HG02610 (cell line): ENCODE measurements around the gene NUDT13.

Source experiments
- ATAC-seq: cut with Tn5 transposase; IDR thresholded peaks from one replicate; pipeline ENCODE4 v1.9.1; 2021; ENCODE audit warnings: mild to moderate bottlenecking, moderate library complexity; ENCODE audit not compliant: unreplicated experiment

NUDT13 gene

DNA sequence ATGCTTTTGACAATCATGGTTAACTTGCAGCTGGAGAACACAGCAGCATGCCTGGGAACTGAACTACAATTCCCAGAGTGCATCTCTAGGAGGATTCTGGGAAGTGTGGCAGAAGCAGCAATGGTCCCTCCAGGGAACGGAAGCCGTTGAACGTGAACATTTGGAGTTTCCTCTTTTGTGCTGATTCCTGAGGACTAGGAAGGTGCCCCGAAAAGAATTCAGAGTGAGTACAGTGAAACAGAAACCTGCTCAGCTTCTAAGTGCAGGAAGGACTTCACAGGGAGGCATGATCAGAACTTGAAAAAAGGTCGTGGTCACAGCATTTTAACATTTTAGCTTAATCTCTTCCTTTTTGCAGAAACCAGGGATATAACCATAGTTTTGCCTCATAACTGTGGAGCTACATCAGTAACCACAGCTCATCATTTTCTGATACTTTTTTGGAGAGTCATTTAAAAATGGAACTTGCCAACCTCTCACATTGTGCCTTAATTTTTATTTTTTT, at the start of gene NUDT13:
Gene NUDT13, plus strand, starts transcription at position 111 of the 505 bp plus-strand sequence. CDS start 3,911 bp downstream, outside the sequence.
- ATAC-seq, result peak; percentile 84

DNA sequence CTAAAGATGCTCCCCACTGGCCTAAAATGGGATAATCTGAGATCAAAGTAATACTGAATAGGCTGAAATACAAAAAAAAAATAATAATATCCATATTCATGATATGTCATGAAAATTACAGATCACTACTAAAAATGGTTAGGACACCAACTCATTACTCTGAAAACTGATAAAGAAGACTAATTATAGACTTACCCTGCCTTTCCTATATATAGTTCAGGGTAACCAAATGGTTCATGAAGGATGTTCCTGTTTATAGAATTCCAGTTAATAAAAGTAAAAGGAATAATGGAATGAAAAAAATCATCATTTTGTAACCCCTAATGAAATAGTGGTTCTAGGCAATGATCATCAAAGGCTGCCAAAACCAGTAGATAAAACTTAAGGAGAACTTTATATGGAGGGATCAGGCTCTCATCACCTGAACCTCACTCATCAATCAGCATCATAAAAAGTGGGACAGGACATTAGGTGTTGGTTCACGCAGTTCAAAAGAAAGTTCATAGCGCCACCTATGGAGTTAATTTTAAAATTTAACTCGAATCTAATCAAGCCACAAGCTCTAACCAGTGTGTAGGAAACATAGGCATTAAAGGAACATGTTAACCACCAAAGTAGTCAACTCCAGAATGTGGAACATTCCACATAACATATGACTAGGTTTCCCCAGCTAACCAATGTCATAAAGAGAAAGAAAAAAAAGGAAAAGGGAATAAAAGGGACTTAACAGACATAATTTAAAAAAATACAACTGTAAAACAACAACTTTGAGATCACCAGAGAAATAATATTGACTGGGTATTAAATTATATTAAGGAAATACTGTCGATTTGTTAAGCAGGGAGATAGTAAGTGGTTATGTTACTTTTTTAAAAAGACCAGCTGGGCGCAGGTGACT, 49.3 kb upstream of the NUDT13 start:
- ATAC-seq, result no peak

DNA sequence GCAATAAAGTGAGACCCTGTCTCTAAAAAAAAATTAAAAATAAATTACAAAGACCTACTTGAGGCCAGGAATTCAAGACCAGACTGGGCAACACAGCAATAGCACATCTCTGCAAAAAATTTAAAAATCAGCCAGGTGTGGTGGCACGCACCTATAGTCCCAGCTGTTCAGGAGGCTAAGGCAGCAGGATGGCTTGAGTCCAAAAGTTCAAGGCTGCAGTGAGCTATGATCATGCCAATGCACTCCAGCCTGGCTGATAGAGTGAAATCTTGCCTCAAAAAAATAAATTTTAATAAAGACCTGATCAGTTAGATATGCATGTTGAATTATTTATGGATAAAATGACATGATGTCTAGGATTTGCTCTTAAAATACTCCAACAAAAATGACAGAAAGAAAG, 48.5 kb upstream of the NUDT13 start:
- ATAC-seq, result no peak

DNA sequence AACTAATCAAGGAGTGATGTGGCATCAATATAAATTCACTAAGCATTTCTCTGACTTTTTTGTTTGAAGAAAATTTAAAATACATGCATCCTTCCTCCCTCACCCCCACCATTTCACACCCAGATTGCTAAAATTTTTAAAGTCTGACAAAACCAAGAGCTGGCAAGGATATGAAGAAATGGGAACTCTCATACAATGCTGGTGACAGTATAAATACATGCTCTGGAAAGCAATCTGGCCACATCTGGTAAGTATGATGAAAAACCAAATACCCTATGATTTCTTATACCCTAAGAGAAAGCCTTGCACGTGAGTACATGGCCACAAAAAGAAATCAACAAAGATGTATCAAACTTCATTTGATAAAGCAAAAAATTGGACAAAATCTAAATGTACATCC, 44.8 kb upstream of the NUDT13 start:
- no peak for ATAC-seq

DNA sequence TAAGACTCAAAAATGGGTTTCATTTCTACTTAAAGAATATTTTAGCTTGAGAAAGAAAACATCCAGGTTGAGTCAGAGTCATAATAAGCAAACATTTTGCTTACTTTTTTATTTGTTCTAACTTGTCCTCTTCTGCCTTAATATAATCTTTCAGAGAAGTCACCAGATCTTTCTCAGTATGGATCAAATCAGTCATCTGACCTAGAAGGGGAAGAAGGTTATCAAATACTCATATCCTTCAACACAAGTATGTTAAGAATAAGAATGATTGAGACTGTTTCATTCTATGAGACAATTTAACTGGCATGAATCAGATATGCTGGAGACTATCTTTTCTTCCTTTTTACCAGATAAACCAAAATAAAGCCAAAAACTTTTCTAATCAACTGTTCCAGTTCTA, 36.6 kb upstream of the NUDT13 start:
- ATAC-seq, result no peak

DNA sequence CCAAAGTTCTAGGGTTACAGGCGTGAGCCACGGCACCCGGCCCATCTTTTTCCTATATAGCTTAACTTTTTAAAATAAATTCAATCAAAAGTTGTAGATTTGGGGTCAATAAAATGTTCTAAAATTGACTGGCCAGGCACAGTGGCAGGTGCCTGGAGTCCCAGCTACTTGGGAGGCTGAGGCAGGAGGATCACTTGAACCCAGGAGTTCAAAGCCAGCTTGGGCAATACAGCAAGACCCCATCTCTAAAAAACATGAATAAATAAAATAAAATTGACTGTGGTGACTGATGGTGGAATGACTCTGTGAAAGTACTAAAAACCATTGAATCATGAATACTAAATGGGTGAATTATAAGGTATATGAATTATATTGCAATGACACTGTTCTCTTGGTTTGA, 34.4 kb upstream of the NUDT13 start:
- ATAC-seq, result no peak

DNA sequence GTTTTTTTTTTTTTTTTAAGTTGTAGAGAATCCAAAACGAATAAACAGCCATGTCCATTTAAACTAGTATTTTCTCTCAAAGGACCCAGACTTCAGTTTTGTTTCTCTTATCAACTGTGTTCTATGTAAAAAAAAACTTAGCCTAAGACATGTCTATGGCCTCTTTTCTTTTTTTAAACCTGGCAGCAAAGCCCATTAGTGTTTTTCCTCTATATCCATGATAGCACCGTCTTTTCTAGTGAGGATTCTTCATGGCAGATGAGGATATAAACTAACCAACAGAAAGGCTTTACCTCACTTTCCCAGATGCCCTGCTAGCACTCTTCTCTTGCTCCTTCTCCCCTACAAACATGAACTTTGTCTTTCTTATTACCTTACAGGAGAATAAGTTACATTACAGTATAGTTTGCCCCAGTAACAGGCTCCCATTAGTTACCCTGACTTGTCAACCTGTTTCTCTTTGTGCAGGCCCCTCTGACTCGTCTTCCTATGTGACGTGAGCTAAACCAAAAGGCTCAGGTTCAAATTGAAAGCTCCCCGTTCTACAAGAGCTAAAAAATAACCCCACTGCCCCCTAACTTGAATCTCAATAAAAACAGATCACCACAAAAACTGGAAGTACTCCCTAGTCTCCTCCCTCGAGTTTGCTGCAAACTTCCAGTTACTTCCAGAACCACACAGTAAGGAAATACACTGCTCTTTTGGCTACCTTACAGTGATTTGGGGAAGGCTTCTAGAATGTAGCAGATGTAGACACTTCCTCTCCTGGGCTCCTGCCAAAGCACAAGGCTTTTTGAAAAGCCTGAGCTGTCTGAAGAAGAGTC, 33.7 kb upstream of the NUDT13 start:
- ATAC-seq, result no peak

DNA sequence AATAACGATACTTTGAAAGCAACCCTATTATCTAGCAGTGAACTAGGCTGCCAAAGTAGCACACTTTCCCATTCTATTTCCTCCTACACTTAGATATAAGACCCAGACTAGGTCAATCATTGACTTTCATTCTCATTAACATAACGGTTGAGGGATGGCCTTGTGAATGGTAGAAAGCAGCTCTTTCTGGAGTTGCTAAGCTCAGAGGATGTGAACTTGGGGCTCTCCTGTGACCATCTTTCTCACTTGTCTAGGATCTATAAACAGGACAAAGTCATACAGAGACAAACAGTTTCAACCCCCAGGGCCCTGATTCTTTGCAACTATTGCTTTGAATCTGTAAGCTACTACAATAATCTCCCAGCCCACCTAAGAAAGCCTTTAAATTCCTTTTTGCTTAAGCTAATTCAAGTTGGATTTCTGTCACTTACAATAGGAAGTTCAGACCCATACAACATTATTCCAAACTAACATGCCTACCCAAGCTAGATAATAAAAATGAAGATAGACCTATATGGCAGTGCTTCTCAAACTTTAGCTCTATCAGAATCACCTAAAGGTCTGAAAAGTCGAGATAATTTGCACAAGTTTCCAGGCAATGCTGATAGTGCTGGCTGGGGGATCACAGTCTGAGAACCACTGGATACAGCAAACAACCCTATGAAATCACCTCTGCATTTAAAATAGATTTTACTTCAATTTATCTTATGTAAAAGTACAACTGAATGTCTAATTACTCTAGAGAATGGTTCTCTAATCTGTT, 30.3 kb upstream of the NUDT13 start:
- ATAC-seq, result peak; percentile 84

DNA sequence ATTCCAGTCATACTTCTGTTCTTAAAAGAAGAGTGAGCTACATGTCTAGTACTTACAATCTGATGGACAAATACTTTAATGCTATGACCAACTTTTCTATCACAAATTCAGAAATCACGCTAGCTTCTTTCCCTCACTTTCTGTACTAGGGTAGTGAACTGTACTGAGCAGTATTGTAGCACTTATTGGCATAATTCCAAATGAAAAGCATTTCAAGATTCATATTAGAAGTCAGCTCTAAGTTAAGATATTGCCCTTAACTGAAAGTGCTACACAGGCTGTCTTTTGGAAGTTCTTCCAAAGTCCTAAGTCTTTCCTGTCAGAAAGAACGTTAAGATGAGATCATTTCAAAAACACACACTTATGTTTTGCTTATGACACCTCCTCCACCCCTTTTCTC, 27.0 kb upstream of the NUDT13 start:
- no peak for ATAC-seq

DNA sequence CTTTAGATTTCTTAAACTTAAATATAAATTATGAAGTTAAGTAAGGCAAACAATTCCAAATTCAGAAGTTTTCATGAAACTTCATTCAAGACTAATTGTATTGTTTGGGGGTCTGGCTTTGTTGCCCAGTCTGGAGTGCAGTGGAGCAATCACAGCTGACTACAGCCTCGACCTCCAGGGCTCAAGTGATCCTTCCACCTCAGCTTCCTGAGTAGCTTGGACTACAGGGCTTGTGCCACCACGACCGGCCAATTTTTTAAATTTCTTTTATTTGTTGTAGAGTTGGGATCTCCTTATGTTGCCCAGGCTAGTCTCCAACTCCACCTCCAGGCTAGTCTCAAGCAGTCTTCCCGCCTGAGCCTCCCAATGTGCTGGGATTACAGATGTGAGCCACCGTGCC, 26.0 kb upstream of the NUDT13 start:
- no peak for ATAC-seq

DNA sequence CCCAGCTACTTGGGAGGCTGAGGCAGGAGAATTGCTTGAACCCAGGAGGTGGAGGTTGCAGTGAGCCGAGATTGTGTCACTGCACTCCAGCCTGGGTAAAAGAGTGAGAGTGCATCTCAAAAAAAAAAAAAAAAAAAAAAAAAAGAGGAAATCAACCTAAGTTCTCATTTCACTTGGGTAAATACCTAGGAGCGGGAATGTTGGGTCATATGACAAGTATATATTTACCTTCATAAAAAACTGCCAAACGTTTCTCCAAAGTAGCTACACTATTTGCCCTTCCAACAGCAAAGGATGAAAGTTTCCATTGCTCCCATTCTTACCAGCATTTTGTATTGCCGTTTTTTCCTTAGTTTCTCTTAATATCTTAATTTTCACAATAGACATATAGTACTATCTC, 23.4 kb upstream of the NUDT13 start:
- ATAC-seq, result no peak

DNA sequence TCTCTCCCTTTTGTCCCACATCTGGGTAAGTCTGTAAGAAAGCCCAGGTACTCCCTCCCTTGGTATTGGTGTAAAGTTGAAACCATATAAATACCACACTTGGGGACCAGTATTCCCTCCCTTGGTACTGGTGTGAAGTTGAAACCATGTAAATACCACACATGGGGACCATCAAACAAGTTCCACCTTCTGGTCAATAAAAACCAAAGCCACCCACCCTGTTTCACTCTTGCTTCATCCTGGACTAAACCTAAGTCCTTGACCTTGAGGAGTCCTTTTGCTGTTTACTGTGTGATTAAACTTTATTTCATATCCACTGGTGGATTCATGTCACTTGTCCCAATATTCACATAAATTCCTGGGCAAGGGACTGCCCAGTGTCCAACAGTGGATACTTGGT, 22.0 kb upstream of the NUDT13 start:
- ATAC-seq, result peak; percentile 63

DNA sequence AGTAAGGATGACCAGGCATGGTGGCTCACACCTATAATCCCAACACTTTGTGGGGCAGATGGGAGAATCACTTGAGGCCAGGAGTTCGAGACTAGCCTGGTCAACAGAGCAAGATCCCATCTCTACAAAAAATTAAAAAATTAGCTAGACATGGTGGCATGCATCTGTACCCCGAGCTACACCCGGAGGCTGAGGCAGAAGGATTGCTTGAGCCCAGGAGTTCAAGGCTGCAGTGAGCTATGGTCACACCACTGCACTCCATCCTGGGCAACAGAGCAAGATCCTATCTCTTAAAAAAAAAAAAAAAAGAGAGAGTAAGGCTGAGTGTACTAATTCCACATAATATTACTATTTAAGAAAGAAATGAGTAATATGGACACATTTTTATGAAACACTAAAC, 17.4 kb upstream of the NUDT13 start:
- ATAC-seq, result no peak

DNA sequence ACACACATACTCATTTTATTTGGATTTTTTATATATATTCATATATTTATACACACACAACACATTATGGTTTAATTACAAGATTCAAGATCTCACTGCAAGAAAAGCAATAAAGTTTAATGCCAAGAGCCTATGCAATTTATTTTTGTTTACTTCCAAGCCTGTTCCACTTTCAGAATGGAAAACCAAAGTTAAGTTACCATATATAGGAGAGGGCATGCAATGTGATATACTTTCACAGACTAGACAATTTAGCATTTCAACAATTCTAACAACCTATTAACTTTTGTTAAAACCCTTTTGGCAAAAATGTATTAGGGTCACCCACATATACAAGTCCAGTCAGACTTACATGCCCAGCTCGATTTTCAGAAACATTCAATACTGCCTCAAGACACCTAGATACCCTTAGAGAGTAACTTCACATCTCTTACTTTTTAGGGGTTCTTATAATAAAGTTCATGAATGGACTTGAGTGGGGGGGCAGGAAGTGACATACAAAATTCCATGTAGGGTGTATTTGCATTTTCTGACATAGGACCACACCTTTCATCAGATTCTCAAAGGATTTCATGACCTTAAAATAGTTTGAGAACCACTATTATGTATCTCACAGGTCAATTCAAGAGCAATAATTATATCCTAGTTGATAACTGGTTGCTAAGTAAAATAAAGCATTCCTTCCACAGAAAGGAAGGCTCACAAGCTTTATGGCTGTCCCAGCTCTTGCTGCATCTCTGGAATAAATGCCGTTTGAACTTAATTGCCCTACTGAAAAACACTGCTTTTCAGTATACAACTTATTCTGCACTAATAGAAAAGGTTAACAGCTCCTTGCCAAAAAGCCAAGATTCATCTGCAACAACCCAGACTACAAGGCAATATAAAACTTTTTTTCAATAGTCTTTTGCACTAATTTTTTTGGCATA, 16.1 kb upstream of the NUDT13 start:
- no peak for ATAC-seq

DNA sequence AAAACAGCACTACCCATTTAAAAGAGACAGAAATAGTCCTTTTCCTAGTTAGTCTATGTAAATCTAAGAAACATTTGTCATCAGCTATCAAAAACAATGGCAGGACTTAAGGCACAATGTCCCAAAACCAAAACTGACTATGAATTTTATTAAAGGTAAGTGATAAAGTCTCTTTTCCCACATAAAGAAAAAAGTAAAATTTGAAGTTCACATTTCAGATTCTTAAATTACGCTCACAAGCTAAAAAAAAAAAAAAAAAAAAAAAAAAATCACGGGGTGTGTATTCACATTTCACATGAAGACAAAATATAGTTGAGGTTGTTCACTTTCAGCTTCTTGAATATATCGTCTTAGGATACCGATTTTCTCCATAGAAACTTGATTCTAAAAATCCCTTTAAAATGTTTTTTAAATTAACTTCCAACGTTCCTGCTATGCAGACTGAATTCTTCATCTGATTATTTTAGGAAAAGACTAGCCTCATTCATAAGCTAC, 15.2 kb upstream of the NUDT13 start:
- no peak for ATAC-seq

DNA sequence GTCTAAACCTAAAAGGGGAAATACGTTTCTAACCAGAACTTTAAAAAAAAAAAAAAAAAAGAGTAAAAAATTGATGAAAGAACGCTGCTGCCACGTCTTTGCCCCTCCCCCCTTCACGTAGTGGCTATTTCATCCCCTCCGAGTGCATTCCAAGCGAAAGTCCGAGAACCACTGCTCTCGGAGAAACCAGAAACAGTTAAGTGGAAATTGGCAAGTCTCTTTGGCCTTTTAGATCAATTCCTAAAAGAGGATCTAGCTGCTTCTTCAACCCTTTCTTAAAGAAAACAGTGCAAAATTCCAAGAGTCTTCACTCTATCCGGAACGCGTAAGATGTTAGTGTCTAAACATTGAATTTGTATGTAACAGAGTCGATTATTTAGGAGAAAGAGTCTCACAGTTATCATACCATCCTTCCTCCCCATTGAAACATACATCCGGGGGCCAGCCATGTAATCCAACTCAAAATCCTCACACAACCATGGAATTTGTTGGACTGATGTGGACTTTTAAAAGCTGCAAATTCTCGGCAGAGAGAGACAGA, 14.7 kb upstream of the NUDT13 start:
- no peak for ATAC-seq

DNA sequence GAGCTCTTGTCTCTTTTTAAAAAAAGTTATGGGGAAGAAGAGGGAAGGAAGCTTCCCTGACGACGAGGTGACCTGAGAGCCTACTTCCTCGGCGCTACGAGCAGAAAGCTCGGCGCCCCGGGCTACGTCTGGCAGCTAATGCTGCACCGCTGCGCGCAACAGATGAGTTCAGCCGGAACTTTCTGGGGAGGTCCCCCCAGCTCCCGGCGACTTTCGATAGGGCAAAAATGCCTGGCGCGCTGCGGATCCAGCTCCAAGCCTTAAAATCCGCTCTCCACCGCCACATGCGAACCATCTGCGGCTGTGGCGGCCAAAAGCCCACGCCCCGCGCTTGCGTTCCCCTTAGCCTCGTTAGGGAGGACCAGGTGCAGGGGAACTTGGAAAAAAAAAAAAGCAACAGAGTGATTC, 14.2 kb upstream of the NUDT13 start:
- ATAC-seq, result peak; percentile 34

DNA sequence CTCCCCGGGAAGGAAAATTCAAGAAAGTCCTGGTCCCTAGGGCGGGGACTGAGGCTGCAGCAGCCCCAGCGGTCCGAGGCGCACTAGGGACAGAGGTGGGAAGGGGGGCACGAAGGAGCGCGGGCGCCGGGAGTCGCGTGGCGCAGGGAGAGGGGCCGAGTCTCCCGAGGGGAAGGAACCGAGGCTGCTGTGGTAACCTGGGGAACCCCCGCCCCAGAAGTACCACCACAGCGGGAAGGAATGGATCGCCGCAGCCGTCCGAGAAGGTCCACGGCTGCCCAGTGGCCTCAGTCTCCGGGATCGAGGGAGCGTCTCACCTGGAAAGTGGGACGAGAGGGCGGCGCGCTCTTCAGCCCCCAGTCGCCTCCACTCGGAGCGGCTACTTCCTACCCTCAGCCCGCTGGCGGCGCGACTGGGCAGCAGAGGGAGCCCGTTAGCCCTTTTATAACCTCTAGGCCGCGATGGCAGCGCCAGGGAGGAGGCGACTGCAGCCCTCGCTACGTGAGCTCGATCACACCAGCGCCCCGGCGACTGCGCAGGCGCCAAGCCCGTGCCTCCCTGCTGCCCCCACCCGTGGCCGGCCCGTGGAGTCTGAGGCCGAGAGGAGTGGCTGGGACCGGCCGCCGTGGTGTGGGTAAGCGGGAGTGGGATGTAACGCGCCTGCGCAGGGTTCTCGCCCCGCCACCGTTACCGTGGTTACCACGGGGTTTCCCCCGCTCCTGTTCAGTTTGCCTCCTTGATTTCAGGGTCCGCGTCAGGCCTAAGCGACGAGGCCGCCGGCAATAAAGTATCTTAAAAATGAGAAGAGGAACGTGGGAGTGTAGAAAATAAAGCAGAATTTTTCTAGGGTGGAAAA, 13.6 kb upstream of the NUDT13 start, which contains the start of gene P4HA1:
Gene P4HA1, minus strand, starts transcription at position 418 of the 856 bp plus-strand sequence. CDS start 21,983 bp downstream, outside the sequence.
- peak; percentile 86 for ATAC-seq
